Stimulated activated CD4-positive, alpha-beta T cell treated with anti-CD3 and anti-CD28 coated beads, Interleukin-2, amount 100 ng/mL, for 24 hours (primary cell): ENCODE results near the gene CD28.

Experiments used
- DNase-seq, 2 donors: peaks; one replicate each; pipeline ENCODE4 v3.0.0-alpha.2; 2020

Gene CD28

DNA sequence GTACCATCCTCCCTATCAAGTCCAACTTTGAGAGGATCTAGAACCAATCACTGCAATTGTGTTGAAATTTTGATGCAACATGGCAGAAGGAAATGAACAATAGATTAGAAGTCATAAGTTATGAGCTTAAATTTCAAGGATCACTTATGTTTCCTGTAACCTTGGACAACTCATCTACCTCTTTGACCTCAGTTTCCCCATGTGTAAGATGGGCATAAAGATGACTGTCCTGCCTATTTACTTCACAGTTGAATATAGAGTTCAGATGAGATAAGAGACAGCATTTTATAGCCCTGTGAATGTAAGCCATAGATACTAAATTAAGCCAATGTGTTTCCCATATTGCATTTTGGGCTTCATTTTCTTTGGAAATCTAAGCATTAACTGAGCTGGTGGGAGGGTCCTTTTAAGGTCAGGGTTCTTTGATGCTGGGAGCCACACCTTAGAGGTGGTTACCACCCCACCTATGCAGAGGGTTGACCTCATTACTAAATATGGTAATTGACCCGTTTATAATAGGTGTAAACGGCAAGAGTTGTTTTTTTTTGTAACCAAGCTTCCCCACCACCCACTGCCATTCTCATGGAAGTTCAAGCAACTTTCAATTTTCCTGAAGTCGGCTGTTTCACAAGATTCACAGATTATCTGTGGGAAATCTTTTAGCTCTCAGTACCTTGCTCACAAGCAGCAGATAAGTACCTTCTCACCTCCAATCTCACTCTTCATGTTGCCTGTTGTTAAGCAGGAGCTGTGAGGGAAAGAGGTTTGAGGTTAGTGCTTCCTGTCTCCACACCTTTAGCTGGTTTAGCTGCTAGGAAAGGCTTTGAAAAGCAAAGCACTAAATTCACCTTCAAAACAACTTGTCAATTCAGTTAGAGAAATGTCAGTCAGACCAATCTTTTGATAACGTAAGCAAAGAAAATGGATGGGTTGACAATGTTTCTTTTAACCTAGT is 13.3 kb downstream of the CD28 start:
- no peak for DNase-seq

DNA sequence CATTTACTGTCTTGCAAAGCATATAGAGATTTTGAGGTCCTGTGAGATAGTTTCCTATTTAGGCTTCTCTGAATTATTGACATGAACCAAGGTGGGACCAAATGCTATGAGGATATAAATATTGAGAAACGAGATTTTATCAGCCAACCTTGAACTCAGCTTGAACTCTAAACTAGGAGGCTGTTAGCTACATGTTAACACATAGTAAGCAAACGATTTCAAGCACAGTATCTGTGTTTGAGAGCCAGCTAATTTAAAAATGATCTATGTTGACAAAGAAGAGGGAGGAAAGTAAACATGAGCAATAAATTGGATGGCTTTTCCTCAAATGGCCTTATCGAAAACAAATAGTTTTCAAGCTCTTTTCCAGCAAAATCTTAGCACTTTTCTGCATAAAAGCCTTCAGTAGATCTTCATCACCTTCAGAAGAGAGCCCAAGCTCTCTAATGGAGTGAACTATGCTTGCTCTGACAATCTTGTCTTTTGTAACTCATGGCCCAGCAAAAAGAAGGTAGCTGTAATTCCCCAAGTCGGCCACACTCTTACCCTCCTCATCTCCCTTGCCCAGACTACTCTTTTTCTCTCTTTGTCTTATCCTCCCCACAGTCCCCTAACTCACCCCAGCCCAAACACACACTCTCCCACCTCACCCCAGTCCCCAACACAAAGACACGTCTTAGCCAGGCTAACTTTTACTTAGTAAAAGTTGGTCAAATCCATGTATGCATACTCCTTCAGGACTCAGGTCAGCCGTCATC is 14.7 kb downstream of the CD28 start:
- no peak for DNase-seq

DNA sequence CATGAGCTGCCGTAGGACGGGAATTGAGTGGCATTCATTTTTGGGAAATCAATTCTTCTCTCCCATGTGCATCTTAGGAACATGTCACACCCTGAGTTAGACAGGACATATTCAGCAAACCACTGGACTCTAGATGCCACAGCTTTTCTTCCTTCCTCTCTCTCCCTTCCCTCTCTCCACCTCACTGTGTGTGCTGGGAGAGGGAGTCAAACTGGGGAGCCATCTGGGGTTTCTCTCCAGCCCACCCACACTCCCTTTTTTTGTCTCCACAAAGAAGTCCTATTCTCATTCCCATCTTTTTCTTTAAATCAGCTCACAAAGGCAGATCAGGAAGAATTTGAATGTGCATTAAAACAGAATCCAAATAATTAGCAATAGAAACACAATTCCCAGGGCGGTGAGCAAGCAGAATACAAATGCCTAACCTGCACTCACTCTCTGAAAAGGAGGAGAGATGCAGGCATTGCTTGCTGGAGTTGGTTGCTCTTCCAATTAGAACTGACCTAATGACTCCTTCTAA is 15.4 kb downstream of the CD28 start:
- no peak for DNase-seq

DNA sequence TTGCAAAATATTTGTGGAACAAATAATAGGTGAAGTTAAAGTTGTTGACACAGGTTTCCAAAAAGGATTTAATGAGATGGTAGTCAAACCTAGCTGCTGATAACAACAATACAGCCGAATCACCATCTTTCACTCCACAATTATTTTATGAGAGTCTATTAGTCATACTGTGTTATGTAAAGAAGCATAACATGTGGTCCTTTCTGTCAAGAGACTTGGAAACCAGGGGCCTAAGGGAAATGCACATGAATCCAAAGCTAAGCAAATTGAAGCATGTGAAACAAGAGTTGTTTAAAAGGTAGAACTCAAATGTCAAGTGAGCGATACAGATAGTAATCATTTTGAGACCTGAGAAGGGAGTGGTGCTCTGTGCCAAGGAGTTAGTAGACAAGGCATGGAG is 16.0 kb downstream of the CD28 start:
- DNase-seq: no peak

DNA sequence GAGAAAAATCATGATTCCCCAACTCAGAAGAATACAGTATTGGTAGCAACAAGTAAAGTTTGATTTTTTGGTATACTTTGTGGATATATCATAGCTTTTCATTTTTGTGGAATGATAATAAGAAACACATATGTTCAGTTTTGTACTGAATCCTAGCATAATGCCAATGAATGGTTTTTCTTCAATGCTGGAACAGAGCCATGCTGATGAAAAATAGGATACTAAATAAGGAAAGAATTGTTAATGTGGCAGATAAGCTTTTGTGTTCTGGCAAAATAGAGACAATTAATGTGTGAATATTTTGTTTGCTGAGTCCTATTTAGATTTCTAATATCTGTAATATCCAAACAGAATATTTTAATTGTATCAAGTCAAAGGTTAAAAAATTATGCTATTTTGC is 21.9 kb downstream of the CD28 start:
- DNase-seq: no peak

DNA sequence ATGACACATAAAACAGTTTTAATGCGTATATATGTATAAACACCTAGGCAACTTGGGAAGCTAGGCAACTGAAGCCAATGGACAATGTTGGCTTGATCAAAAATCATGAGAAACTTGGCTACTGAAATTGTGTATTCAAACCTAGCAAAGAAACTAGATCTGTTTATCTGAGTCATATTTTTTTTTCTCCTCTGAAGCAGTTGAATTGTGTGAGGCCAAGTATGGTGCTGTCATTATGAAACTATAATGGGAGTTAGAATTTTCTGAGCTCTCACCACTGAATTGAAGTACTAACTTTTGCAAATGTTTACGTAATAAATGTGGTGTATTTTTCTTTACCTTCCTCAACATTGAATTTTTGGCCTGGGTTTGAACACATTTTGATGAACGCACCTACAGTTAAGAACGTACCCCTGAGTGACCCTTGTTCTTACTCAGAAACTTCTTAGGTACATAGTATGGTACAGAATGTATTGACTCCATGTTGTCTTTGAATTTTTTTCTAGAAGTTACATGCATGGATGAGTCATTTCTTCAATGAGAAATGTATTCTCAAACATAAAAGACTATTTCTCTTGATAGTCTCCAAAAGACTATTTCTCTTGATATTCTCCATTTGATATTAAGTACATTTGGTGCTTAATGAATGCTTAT is 23.8 kb downstream of the CD28 start:
- DNase-seq: no peak

DNA sequence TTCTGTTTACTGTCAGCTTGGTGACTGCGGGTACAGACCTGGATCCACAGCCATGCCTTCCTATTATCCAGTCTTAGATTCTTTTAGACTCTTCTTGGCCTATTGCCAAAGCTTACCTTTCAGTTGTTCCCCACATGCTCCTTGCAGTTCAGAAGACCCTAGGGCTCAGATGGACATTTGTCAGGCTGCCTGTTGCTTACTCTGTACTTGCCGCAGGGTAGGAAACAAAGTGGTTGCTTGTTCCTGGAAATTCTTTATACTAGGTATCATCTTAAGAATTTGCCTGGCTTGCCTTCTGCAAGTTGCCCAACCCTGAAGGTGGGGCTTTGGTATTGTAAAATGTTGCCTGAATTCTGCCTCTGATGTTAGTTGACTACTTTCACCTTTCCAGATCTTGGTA is 24.4 kb downstream of the CD28 start:
- DNase-seq: no peak

DNA sequence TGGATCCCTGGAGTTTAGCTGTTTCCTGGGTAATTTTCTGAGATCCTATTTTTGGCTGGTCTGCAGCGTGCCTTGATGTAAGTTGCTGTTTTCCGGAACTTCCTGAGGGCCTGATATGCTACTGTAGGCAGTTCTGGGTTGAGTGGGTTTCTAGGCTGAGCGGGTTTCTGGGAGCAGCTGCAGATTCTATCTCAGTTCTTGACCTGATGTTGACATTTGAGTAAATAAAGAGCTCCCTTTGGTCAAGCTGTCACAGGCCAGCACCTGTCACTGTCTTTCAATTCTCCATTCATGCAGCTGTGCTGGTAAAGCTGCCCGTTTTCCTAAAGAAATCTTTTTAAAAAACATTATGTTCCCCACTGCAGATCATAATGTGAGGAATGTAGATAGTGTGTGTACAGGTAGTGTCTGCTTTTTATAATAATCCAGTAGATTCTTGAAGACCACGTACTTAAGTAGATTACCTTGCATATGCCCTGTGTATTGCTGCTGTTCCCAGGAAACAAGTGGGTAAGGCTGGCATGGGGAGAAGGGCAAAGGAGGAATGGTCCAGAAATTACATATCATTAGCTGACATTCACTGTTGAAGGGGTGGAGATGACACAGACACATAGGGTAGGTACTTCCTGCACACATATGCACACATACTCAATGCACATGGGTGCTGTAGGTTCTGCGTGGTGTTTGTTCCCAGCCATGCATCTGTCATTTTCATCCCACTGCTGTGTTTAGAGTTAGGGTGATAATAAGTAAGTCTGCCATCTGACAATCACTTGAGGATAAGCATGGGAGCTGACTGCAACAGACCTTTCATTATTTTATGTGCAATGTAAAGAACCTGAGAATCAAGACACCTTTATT is 25.9 kb downstream of the CD28 start:
- no peak for DNase-seq

DNA sequence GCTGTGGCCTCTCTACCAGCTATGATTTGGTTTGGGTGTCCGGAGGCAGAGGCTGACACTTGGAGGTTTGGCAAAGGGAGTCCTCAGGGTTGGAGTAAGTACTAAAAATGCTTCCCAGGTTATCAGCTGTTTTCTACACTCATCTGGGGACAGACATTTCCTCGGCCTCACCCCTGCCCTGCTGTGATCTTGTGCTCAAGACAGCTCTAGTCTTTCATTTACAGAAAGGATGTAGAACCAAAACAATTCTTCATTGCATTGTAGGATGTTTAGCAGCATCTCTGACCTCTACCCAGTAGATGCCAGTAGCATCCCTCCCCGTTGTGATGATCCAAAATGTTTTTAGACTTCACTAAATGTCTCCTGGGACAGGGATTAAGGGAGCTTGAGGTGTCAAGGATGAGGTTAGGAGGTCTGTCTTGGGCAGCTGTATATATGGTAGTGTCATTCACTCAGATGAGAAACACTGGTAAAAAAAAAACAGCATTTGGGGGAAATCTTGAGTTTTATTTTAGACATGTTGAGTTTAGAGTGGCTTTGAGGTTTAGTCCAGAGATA is 26.6 kb downstream of the CD28 start:
- DNase-seq: no peak

DNA sequence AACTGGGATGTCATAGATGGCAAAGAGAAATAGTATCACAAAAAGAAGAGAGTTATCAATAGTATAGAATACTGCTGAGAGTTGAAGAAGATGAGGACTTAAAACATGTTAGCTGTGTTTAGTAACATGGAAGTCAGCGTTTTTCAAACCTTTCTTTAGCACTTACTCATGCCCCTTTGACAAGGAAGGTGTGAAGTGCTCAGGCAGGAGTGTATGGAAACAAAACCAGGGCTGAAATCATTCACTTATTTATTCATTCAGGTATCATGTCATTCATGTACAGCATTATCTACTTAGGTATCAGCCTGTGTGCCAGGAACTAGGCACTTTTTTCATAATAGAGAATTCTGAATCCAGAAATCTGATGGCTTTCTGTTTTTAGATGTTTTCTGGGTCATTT is 27.2 kb downstream of the CD28 start:
- DNase-seq: no peak

DNA sequence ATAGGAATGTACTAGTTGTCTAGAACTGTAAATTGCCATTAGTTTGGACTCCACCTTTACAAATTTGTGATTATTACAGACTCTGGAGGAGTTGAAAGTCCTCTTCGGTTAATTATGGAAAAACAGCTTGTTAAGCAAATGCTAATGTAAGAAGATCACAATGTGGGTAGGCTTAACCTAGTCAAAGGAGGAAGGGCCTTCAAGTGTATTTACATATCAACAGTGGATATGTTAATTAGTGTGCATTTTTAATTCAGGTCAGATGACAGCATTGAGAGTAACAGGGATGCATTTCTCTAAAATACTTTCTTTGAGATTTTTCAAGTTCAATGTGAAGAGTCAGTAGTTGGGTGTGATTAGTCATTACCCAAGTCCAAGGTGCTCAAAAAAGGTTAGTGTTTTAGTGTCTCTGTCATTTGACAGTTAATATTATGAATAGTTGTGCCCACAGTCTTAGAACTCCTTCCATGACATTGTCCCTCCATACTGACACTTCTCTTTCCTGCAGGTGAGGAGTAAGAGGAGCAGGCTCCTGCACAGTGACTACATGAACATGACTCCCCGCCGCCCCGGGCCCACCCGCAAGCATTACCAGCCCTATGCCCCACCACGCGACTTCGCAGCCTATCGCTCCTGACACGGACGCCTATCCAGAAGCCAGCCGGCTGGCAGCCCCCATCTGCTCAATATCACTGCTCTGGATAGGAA is 28.0 kb downstream of the CD28 start:
- no peak for DNase-seq

DNA sequence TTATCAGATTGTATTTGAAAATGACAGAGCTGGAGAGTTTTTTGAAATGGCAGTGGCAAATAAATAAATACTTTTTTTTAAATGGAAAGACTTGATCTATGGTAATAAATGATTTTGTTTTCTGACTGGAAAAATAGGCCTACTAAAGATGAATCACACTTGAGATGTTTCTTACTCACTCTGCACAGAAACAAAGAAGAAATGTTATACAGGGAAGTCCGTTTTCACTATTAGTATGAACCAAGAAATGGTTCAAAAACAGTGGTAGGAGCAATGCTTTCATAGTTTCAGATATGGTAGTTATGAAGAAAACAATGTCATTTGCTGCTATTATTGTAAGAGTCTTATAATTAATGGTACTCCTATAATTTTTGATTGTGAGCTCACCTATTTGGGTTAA is 30.9 kb downstream of the CD28 start:
- DNase-seq: no peak

DNA sequence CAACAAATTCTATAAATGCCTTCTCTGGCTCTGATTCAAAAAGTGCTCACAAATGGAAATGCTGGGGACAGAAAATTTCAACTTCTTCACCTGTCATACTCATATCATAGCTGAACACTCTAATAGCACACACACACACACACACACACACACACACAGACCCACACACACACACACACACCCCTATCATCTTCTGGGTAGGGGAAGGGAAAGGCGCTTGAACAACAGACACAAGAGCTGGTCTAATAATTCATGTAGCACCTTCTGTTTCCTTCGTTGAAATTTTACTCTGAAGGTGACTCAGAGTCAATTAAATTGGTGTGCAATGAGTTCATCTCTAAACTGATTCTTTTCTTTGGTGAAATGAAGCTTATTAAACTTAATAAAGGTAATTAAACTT is 32.9 kb downstream of the CD28 start:
- peak in 1 of 2 donors; percentile 57 for DNase-seq

DNA sequence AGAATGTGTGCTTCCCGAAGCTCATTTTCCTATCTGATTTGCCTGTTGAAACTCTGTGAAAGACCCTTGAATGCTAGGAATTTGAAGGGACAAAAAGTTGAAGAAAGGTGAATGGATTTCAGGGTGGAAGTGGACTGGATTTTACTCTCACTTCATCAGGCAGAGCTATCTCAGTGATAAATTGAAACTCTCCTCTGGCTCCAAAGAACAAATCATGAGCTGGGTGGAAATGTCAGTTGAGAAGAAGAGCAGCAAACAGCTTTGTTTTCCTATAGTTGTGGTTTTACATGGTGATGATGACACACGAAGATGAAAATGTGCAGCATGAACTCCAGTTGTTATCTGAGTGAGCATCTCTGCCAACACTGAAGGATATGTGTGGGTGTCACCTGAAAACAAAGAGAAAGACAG is 34.4 kb downstream of the CD28 start:
- DNase-seq: no peak

DNA sequence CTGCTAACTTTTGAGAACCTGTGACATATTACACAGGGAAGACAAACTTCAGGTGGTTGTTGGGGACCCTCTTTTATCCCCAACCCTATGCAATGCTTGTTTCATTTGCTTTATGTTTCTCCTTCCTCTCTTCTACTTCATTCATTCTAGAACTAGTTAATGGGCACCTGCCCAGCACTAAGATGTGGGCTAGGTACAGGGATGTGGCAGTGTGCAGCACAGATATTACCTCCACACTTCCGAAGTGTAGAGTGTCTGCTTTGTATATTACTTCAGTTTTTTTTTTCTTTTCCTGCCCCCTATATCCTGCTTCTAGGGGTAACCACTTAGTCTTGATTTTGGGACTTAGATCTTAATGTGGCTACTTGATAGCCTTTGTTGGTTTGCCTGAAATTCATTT is 35.1 kb downstream of the CD28 start:
- DNase-seq: no peak

DNA sequence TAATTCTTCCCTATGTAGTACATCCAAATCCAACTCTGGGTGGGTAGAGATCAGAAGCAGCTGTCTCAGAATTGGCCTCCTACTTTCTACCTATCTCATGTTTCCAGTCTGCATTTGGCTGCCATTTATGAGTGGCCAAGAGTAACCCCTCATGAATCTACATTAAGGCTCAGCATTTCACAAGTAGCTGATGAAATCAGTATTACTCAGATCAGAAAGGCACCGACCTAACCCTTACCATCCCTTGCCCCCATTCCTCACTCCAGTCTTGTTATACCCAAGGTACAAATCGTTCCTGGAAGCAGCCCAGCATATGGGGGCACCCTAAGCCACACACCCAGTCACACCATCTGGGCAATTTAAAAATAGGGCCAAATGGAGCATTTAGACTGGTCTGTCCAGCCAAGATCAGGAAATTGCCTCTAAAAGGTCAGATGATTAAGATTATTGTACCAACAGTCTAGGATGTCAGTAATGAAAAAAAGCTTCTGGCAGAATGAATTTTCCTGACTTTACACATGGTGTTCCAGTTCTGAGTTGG is 37.1 kb downstream of the CD28 start:
- DNase-seq: no peak

DNA sequence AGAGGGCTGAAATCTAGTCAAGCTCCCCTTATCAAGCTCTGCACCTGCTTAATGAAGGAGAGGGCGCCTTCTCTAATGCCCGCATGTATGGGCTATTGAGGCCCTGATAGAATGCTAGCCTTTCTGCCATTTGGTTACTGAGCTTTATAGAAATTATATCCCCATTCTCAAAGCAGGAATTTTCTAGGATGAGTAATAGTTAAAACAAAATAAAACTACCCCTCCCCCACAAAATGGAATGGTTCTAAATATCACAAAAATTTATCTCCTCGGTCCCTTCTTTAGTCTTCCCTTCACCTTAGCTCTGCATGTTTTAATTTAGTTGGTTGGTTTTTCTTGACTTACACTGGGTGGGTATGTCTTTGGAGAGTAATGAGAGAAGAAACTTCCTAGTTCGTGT is 37.7 kb downstream of the CD28 start:
- DNase-seq: no peak

DNA sequence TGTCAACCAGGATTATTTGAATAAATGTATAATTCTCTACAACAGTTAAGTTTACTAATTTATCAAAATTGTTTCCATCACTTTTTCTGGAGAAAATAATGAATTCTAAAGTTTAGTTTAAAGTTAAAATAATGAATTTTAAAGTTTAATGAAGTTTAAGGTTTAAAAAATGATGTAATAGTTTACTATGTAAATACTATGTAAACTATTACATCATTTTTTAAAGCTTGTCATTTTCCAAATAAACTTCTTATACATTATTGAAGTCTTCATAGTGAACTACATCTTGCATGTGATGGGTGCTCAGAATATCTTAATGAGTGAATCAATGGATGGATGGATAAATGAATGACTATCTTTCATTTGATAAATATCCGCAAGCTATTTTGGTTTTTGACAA is 38.8 kb downstream of the CD28 start:
- no peak for DNase-seq

DNA sequence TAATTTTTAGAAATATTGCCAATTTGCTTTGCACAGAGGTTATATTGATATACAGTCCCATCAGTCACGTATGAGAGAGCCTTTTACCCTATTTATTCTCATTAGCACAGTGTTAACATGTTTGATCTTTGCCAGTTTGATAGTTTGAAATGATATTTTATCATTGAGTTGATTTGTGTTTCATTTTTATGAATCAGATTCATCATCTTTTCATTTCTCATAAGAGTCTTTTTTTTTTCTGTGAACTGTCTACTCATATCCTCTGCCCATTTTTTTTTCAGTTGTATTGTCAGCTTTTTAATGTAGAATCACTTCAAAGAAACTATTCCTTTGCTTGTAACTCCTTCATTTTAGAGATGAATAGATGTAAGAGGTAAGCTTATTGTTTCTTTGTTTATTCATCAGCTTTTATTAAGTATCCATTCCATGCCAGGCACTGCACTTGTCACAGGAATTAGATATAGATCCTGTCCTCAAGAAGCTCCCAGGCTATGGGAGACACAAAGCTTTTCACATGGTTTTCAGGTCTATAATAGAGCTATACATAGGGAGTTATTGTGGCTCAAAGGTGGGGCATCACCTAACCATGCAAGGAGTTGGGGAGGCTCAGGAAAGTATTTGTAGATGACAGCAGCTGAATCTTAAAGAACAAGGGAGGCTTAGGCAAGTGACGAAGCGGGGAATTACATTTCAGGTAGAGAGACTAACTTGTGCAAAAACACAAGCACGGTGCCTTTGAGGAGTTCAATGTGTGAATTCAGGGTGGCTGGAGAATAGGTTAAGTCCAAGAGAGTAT is 42.1 kb downstream of the CD28 start:
- DNase-seq: no peak

DNA sequence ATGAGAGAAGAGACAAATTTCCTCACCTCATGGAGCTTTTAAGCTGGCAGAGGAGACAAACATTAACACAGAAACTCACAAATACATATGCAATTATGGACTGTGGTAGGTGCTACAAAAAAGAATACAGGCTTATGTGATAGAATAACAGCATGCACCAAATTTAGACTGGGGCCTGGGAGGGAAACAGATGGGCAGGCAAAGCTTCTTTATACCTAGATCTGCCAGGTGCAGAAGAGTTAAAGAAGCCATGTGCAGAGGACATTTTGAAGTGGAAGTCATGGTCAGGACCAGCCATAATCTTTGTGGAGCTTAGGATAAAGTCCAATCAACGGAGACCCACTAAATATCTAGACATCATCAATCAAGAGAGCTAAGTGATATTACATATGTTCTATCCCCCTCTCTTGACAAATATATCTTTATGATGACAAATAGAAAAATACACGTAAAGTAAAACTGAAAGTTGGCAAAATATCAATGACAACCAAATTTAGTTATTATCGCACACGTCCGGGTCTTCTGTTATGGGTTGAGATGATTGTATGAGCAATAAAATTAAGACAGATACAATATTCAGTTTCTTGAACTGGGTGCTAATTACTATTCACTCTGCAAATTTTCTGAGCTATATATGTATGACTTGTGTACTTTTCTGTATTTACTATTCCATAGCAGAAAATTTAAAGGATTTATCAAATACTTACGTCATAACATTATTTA is 44.1 kb downstream of the CD28 start:
- no peak for DNase-seq
